ENCODE measurements around the gene MYBPC2.

- TF ChIP-seq OSR1 (CRISPR knock-in tag; IDR thresholded peaks at IDR 0.05) (no peak), PATZ1 (CRISPR knock-in tag; IDR thresholded peaks at IDR 0.05; ENCODE audit: borderline replicate concordance) (no peak), RARB (CRISPR knock-in tag; IDR thresholded peaks at IDR 0.05) (0 out of 2 replicates have a peak, but pooled peaks have one; percentile 26), GLIS3 (CRISPR knock-in tag; IDR thresholded peaks at IDR 0.05) (peak; percentile 81; the same call in 1 of the 2 replicates), TCF4 (CRISPR knock-in tag; IDR thresholded peaks at IDR 0.05; ENCODE audit: borderline replicate concordance) (0 out of 2 replicates have a peak, but pooled peaks have one; percentile 18), CSDC2 (CRISPR knock-in tag; IDR thresholded peaks at IDR 0.05) (no peak), ISL1 (CRISPR knock-in tag; IDR thresholded peaks at IDR 0.05) (no peak), ZFP3 (CRISPR knock-in tag; IDR thresholded peaks at IDR 0.05) (no peak), TOX (CRISPR knock-in tag; IDR thresholded peaks at IDR 0.05; ENCODE audit: borderline replicate concordance) (peak; percentile 58; the same call in 1 of the 2 replicates), ZFP30 (CRISPR knock-in tag; IDR thresholded peaks at IDR 0.05) (no peak), CSRNP3 (CRISPR knock-in tag; IDR thresholded peaks at IDR 0.05) (peak; percentile 14; the same call in 1 of the 2 replicates), SNAI2 (CRISPR knock-in tag; IDR thresholded peaks at IDR 0.05) (no peak), ZNF70 (CRISPR knock-in tag; IDR thresholded peaks at IDR 0.05) (no peak)
Observed at GRCh38 chr19:50383852-50384684, 48.6 kb upstream of the MYBPC2 start, which contains the start of gene POLD1.

All from SK-N-SH treated with all-trans-retinoic acid at 6 μM for 48 hours (cell line).